ENCODE results near the gene RNF169.

Gene RNF169, protein sequence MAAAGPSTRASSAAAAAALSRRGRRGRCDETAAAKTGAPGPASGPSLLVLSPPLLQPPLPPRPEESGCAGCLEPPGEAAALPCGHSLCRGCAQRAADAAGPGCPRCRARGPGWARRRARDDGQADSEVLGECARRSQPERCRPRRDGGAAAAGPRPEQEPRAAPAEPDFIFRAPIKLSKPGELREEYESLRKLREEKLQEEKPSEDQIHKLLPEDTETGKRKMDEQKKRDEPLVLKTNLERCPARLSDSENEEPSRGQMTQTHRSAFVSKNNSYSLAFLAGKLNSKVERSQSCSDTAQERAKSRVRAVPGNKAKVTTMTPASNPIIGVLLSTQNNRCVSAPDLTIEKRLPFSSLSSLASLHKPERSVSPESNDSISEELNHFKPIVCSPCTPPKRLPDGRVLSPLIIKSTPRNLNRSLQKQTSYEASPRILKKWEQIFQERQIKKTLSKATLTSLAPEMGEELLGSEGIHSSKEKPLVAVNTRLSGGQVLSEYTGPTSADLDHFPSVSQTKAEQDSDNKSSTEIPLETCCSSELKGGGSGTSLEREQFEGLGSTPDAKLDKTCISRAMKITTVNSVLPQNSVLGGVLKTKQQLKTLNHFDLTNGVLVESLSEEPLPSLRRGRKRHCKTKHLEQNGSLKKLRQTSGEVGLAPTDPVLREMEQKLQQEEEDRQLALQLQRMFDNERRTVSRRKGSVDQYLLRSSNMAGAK

DNA sequence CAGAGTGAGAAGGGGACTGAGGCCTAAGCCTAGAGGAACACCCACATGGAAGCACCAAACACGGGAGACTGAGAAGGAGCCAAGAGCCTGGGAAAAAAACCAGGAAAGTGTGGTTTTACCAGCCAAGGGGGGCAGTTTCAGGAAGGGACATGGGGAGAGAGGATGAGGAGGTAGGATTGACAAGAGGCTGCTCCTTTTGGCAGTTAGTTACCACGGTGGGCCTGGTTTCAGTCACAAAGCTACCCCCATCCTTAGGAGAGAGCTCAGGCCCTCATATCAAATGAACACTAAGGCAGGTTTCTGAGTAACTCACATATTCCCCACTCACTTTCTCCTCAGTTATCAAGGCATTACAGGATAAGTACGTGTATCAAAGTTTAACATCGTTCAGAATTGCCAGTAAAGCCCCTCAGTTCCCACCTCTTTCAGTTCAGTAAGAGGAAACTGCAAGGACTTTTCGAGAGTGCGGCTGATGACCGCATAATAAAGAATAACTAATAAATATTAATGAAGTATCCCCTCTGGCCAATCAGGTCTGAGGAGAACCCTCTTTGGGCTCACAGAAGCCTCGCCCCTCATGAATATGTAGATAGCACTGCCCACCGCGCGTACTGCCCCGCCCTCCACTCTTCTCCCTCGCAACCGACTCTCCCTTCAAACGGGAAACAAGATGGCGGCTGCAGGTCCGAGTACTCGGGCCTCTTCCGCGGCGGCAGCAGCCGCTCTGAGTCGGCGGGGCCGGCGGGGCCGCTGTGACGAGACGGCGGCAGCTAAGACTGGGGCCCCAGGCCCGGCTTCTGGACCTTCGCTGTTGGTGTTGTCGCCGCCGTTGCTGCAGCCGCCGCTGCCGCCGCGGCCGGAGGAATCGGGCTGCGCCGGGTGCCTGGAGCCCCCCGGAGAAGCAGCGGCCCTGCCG is at the start of gene RNF169:
Gene RNF169, plus strand, starts transcription at position 639 of the 916 bp plus-strand sequence. Its CDS starts 32 bp downstream, at position 671.
- DNase-seq = peak; percentile 96

- no peak for DNase-seq
Observed at GRCh38 chr11:74699615-74700396, 48.8 kb upstream of the RNF169 start.

- DNase-seq = no peak
Observed at GRCh38 chr11:74701351-74701750, 47.3 kb upstream of the RNF169 start.

- DNase-seq = peak; percentile 35
Observed at GRCh38 chr11:74702383-74703007, 46.2 kb upstream of the RNF169 start.

DNA sequence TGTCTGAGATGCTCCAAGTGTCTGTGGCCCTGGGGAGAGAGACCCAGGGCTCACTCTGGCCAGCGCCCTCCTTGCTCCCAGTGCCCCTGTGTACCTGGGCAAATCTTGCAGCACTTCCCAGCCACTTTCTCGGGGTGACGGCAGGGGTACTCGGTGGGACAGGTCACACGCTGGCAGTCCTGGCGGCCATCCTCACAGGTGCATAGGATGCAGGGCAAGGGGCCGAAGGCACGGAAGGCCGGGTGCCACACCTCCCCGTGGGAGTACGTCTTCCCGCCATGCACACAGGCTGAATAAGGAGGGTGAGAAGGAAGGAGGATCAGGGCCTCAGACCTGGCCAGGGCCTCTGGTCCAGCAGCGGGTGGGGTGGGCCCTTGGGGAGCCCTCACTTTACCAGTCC is 45.4 kb upstream of the RNF169 start:
- DNase-seq = no peak

DNA sequence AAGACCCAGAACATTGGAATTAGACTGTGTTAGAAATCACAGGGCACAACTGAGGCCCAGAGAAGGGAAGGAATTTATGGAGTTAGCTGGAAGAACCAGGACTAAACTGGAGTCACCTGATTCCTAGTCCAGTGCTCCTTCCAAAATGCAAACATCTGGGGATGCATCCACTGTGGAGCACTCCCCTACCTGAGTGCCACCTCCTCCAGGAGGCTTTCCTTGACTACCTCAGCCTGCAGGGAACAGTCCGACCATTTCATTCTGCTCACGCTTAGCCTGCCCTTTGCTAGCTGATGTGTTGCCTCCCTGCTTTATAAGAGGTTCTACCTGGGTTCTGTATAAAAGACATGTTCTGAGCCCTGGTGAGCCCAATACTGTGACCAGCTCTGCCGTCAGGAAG is 41.5 kb upstream of the RNF169 start:
- DNase-seq = no peak

DNA sequence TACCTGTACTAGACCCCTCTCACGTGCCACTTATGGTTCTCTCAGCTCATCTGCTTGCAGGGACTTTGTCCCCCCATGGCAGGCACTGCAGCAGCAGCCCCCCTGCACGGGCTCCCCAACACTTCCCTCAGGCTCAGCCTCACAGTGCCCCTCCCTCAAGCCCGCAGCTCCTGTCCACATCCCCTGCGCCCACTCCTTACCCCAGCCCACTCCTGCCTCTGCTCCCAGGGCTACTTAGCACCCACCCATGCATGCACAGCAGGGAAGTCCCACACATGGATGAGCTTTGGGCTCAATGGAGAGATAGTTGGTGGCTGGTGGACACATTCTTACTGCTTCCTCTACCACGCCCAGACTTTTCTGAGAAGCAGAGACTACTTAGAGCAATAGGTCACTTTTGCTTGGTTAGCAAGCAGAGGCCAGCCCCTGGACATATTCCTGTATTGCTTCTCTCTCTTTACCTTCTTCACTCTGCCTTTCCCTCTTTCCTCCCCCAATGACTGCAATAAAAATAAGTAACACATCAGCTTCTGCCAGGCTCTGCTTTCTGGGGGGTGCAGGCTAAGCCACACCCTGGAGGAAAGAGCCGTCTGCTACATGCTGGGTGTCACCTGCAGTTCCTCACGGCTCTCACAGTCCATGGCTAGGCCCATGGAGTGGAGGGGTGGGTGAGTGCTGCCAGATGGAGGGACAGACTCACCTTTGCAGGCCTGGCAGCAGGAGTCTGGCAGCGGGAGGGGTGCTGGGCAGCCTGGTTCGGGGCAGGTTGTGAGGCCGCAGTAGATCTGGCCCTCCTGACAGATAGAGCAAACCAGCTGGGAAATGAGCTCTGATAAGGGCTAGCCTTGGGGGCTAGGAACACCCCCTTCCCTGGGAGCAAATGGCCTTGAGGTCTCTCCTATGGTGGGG is 40.8 kb upstream of the RNF169 start:
- DNase-seq = no peak

DNA sequence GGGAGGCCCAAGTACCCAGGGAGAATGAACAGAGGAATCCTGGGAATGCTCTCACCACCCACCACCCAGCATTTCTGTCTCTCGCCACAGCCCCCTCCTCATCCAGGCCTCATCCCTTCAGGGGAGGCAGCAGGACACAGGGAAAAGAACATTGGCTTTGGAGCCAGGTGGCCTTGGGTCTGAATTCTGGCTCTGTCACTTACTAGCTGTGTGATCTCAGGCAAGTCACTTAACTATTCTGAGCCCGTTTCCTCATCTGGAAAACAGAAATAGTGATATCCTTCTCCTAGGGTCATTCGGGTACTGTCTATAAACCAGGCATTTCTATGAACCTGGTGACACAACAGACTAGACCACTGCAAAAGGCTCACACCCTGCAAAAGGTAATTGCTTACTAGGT is 39.5 kb upstream of the RNF169 start:
- DNase-seq = no peak

DNA sequence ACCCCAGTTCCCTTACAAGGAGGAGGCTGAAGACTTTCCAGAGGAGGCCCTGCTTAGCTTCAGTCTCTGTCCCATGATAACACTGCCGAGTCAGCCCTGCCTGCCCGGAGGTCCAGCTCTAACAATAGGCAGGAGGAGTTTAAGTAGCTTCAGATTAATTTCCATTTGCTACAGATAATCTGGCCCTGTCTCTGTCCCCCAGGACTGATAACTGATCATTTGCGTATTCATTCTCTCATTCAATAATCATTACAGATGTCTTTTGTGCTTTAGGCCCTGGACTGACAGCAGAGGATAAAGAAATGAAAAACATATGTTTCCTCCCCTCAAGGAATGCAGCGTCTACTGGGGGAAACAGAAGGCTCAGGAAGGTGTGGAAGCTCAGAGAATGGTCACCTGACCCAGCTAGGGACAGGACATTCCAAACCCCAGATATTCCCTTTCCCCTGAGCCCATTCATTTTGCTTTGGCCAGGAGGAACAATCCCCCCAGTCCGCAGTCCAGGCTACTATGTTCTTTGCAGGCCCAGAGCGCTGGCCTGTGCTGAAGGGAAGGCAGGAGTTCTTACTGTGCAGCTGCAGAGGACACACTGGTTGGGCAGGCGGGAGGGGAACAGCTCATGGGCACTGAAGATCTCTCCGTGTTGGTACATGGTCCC is 38.2 kb upstream of the RNF169 start:
- no peak for DNase-seq

DNA sequence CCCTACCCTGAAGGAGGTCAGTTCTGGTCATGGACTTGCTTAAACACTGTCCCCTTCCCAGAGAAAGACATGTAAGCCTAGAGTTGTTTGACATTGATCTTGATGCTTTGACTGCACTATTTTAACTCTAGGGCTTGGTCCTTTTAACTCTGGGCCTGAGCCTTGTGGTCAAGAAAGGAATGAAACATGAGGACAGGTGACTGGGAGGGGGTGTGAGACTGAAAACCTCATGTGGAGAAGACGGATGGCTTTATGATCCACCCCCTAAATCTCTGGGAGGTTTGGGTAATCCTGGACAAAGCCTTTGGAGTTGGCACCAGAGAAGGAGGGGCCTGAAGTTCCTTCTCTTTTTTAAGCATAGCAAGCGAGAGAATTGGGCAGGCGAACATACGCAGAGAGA is 35.0 kb upstream of the RNF169 start:
- DNase-seq = no peak

GRCh38 chr11:74714904-74715303 is 33.7 kb upstream of the RNF169 start:
- DNase-seq = no peak

- no peak for DNase-seq
Observed at GRCh38 chr11:74717221-74717969, 31.3 kb upstream of the RNF169 start.

DNA sequence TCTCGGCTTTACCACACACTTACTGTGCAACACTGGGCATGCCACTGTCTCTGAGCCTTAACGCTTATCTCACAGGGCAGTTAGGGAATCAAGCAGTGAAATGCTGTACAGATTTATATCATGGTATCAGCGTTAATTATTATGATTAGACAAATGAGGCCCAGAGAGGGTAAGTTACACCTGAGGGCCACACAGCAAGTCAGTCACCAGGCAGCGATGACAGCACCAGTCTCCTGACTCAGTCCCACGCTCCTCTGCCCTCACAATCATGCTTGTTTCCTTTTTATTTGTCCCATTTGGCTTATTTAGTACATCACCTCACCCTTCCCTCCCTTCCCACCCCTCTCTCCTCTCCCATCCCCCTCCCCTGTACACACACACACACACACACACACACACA is 29.6 kb upstream of the RNF169 start:
- no peak for DNase-seq

GRCh38 chr11:74720596-74721478 is 27.8 kb upstream of the RNF169 start:
- DNase-seq = no peak

GRCh38 chr11:74721479-74721835 is 27.2 kb upstream of the RNF169 start:
- no peak for DNase-seq

DNA sequence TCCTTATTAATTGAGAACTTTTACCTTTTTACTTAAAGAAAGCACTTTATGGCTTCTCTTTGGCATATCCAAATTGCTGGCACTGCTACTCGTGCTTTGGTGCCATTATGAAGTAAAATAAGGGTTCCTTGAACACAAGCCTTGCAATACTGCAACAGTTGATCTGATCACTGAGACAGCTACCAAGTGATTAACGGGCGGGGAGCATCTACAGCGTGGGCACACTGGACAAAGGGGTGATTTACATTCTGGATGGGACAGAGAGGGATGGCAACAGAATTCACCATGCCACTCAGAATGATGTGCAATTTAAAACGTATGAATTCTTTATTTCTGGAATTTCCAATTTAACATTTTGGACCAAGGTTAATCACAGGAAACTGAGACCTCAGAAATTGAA is 25.1 kb upstream of the RNF169 start:
- no peak for DNase-seq

GRCh38 chr11:74725701-74726100 is 22.9 kb upstream of the RNF169 start:
- no peak for DNase-seq

GRCh38 chr11:74726547-74727182 is 22.0 kb upstream of the RNF169 start:
- DNase-seq = peak; percentile 79

Data from NCI-H2029 (cell line).